HL-60/S4 treated with phorbol 12-myristate 13-acetate at 8.2 ng/mL for 4 days and 3 days (cell line): Measurements from ENCODE around the gene NAA20.

Experiments used
- in situ Hi-C: fragments of 300-500 bp; cut with MboI; formaldehyde crosslinking; loops from 2 replicates; pipeline ENCODE4 v1.15.0; 2022; ENCODE audit warnings: low sequenced_read_pairs

The NAA20 gene

GRCh38 chr20:20070871-20071726, 53.9 kb downstream of the NAA20 start:
- in situ Hi-C loops: no loop called here

- in situ Hi-C loops: no loop called here
Observed at GRCh38 chr20:20073801-20074371, 56.7 kb downstream of the NAA20 start.

- in situ Hi-C loops: loop anchor here (25.0 kb wide), 1 partner anchor 487 kb away; no protein-coding TSS in a partner anchor
Observed at GRCh38 chr20:20075032-20075431, 57.9 kb downstream of the NAA20 start.

GRCh38 chr20:20076297-20077065, 59.3 kb downstream of the NAA20 start:
- in situ Hi-C loops: loop anchor here (25.0 kb wide), 1 partner anchor 486 kb away; no protein-coding TSS in a partner anchor

GRCh38 chr20:20078041-20078440, 60.9 kb downstream of the NAA20 start:
- in situ Hi-C loops: loop anchor here (25.0 kb wide), 1 partner anchor 484 kb away; no protein-coding TSS in a partner anchor

DNA sequence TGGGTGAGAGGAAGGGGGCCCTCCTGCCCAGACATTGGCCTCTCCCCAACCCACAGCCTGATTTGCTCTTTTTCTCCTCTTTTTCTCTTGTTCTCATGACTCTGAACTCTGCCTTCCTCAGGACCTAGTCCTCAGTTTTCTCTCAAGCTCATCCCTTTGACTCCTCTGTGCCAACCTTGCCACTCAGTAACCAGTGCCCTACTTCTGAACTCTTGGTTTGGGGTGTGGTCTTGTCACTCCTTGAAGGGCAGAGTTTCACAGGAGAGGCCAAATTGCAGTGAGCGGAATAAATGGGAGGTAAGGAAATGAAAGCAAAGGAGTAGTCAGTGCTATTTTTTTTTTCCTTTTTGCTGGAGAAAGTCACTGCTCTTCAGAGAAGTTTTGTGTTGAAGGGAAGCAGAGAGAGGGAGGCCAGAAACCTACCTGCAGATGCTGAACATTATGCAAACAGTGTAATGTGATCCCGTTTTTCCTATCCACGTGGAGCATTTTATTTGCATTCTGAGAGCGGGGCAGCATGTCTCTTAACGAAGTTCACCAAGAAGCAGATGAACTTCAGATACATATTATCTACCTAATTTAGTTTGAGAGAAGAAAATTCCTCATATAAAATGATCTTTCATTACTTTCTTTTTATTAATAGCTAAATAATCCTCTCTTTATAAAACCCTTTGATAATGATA, 62.1 kb downstream of the NAA20 start:
- in situ Hi-C loops: loop anchor here (25.0 kb wide), 1 partner anchor 483 kb away; no protein-coding TSS in a partner anchor
